ENCODE measurements around the gene ENKD1. TPM values are rescaled to one million over a fixed set of nuclear protein-coding genes. Genes with fewer than 3 reads are reported as not detected.

ENKD1 gene
- total and polyA plus RNA-seq, 2 of the 13 experiments (the other 11 are each of a cell fraction or from before 2014, with no cell fraction given) = 10.8 to 20.8 TPM

GRCh38 chr16:67667817-67668494, 1.4 kb upstream of the ENKD1 start (continued):
- TF ChIP-seq HMG20B (CRISPR knock-in tag; conservative IDR thresholded peaks at IDR 0.05) (no peak), ZNF83 (CRISPR knock-in tag; IDR thresholded peaks at IDR 0.05; ENCODE audit: borderline replicate concordance) (no peak; the same call in 1 of the 2 replicates), ERF (CRISPR knock-in tag; IDR thresholded peaks at IDR 0.05) (peak; percentile 94), ZIK1 (CRISPR knock-in tag; IDR thresholded peaks at IDR 0.05; ENCODE audit: borderline replicate concordance, low read depth) (no peak), TAF1 (CRISPR knock-in tag; IDR thresholded peaks at IDR 0.05) (no peak; the same call in 1 of the 2 replicates), RFX3 (CRISPR knock-in tag; IDR thresholded peaks at IDR 0.05) (no peak), SSRP1 (CRISPR knock-in tag; IDR thresholded peaks at IDR 0.05) (0 out of 2 replicates have a peak, but pooled peaks have one; percentile 65), NR1H2 (CRISPR knock-in tag; IDR thresholded peaks at IDR 0.05; ENCODE audit: borderline replicate concordance, low read depth) (no peak), ZNF549 (CRISPR knock-in tag; IDR thresholded peaks at IDR 0.05) (no peak), ZBTB3 (CRISPR knock-in tag; IDR thresholded peaks at IDR 0.05; ENCODE audit: borderline replicate concordance, low read depth) (no peak), ADNP (CRISPR knock-in tag; IDR thresholded peaks at IDR 0.05) (no peak), RFXAP (CRISPR knock-in tag; IDR thresholded peaks at IDR 0.05; ENCODE audit: borderline replicate concordance) (peak; percentile 25; the same call in 1 of the 2 replicates), TSC22D2 (CRISPR knock-in tag; IDR thresholded peaks at IDR 0.05; ENCODE audit: borderline replicate concordance) (no peak), TP53 (CRISPR knock-in tag; conservative IDR thresholded peaks at IDR 0.05) (no peak), POLR2AphosphoS2 (IDR thresholded peaks at IDR 0.05; ENCODE audit: low read depth, low read length) (no peak)
- TF ChIP-seq, protein P1, sequence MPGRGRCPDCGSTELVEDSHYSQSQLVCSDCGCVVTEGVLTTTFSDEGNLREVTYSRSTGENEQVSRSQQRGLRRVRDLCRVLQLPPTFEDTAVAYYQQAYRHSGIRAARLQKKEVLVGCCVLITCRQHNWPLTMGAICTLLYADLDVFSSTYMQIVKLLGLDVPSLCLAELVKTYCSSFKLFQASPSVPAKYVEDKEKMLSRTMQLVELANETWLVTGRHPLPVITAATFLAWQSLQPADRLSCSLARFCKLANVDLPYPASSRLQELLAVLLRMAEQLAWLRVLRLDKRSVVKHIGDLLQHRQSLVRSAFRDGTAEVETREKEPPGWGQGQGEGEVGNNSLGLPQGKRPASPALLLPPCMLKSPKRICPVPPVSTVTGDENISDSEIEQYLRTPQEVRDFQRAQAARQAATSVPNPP (CRISPR knock-in tag; IDR thresholded peaks at IDR 0.05) = peak; percentile 55; the same call in 1 of the 2 replicates
- TF ChIP-seq, protein P2, sequence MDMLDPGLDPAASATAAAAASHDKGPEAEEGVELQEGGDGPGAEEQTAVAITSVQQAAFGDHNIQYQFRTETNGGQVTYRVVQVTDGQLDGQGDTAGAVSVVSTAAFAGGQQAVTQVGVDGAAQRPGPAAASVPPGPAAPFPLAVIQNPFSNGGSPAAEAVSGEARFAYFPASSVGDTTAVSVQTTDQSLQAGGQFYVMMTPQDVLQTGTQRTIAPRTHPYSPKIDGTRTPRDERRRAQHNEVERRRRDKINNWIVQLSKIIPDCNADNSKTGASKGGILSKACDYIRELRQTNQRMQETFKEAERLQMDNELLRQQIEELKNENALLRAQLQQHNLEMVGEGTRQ (IDR thresholded peaks at IDR 0.05; ENCODE audit: low read depth, low read length) = no peak
- TF ChIP-seq, protein P2 (CRISPR knock-in tag; IDR thresholded peaks at IDR 0.05; ENCODE audit: borderline replicate concordance) = no peak; the same call in 1 of the 2 replicates
- TF ChIP-seq, protein P3, sequence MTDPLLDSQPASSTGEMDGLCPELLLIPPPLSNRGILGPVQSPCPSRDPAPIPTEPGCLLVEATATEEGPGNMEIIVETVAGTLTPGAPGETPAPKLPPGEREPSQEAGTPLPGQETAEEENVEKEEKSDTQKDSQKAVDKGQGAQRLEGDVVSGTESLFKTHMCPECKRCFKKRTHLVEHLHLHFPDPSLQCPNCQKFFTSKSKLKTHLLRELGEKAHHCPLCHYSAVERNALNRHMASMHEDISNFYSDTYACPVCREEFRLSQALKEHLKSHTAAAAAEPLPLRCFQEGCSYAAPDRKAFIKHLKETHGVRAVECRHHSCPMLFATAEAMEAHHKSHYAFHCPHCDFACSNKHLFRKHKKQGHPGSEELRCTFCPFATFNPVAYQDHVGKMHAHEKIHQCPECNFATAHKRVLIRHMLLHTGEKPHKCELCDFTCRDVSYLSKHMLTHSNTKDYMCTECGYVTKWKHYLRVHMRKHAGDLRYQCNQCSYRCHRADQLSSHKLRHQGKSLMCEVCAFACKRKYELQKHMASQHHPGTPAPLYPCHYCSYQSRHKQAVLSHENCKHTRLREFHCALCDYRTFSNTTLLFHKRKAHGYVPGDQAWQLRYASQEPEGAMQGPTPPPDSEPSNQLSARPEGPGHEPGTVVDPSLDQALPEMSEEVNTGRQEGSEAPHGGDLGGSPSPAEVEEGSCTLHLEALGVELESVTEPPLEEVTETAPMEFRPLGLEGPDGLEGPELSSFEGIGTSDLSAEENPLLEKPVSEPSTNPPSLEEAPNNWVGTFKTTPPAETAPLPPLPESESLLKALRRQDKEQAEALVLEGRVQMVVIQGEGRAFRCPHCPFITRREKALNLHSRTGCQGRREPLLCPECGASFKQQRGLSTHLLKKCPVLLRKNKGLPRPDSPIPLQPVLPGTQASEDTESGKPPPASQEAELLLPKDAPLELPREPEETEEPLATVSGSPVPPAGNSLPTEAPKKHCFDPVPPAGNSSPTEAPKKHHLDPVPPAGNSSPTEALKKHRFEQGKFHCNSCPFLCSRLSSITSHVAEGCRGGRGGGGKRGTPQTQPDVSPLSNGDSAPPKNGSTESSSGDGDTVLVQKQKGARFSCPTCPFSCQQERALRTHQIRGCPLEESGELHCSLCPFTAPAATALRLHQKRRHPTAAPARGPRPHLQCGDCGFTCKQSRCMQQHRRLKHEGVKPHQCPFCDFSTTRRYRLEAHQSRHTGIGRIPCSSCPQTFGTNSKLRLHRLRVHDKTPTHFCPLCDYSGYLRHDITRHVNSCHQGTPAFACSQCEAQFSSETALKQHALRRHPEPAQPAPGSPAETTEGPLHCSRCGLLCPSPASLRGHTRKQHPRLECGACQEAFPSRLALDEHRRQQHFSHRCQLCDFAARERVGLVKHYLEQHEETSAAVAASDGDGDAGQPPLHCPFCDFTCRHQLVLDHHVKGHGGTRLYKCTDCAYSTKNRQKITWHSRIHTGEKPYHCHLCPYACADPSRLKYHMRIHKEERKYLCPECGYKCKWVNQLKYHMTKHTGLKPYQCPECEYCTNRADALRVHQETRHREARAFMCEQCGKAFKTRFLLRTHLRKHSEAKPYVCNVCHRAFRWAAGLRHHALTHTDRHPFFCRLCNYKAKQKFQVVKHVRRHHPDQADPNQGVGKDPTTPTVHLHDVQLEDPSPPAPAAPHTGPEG (CRISPR knock-in tag; IDR thresholded peaks at IDR 0.05) = no peak

Measured in HepG2 (cell line).